Fibroblast of skin of scalp (primary cell): ENCODE measurements around the gene THSD4.
A peak's percentile ranks its signal among the peaks of the same experiment; 100 is the strongest.
"Not testable (repeated sequence)": the region's sequence is repeated elsewhere in the genome, so short reads cannot be mapped to it uniquely, and the experiment has no call there.

ENCODE experiments used
- DNase-seq: peaks from one replicate; pipeline ENCODE4 v3.0.0-alpha.2; 2013

THSD4 gene

GRCh38 chr15:71296315-71296679 lies 181.0 kb downstream of the THSD4 start:
- DNase-seq, result no peak

GRCh38 chr15:71301958-71302621 lies 186.8 kb downstream of the THSD4 start:
- DNase-seq, result no peak

- DNase-seq, result no peak
Observed at GRCh38 chr15:71302861-71303410, 187.7 kb downstream of the THSD4 start.

GRCh38 chr15:71303977-71304376 lies 188.7 kb downstream of the THSD4 start:
- DNase-seq, result no peak

GRCh38 chr15:71304681-71305080 lies 189.4 kb downstream of the THSD4 start:
- no peak for DNase-seq

- DNase-seq, result no peak
Observed at GRCh38 chr15:71306538-71306937, 191.3 kb downstream of the THSD4 start.

GRCh38 chr15:71312194-71312708 lies 197.0 kb downstream of the THSD4 start:
- no peak for DNase-seq

- no peak for DNase-seq
Observed at GRCh38 chr15:71312731-71313460, 197.6 kb downstream of the THSD4 start.

GRCh38 chr15:71313806-71314205 lies 198.5 kb downstream of the THSD4 start:
- DNase-seq, result peak; percentile 48

- DNase-seq, result no peak
Observed at GRCh38 chr15:71314956-71315537, 199.8 kb downstream of the THSD4 start.

- DNase-seq, result no peak
Observed at GRCh38 chr15:71316911-71317310, 201.6 kb downstream of the THSD4 start.

- DNase-seq, result not testable (repeated sequence)
Observed at GRCh38 chr15:71319424-71319823, 204.2 kb downstream of the THSD4 start.

- DNase-seq, result no peak
Observed at GRCh38 chr15:71319935-71320334, 204.7 kb downstream of the THSD4 start.

- no peak for DNase-seq
Observed at GRCh38 chr15:71323082-71323481, 207.8 kb downstream of the THSD4 start.

GRCh38 chr15:71323584-71323983 lies 208.3 kb downstream of the THSD4 start:
- no peak for DNase-seq

- peak; percentile 44 for DNase-seq
Observed at GRCh38 chr15:71325481-71325880, 210.2 kb downstream of the THSD4 start.

- no peak for DNase-seq
Observed at GRCh38 chr15:71328453-71328852, 213.2 kb downstream of the THSD4 start.

GRCh38 chr15:71329041-71329440 lies 213.8 kb downstream of the THSD4 start:
- no peak for DNase-seq

- peak; percentile 25 for DNase-seq
Observed at GRCh38 chr15:71329497-71330260, 214.4 kb downstream of the THSD4 start.

- no peak for DNase-seq
Observed at GRCh38 chr15:71330638-71331162, 215.4 kb downstream of the THSD4 start.

GRCh38 chr15:71331173-71331572 lies 215.9 kb downstream of the THSD4 start:
- no peak for DNase-seq

GRCh38 chr15:71332431-71333004 lies 217.2 kb downstream of the THSD4 start:
- peak; percentile 47 for DNase-seq
